Endothelial cell of umbilical vein (primary cell): ENCODE data around the gene POMP.

Experiments used
- CTCF ChIP-seq, 2 donors: IDR thresholded peaks; 1 replicate in 1 of 2; 2 replicates in 1 of 2; pipeline ENCODE4 v1.5.1; 2011; ENCODE audit warnings: low read length in 2 of 2, mild to moderate bottlenecking in 2 of 2, moderate library complexity in 2 of 2, control low read depth in 1 of 2, inconsistent platforms in 1 of 2, low read depth in 1 of 2; ENCODE audit not compliant: insufficient read depth in 1 of 2; ENCODE audit errors: extremely low read depth in 1 of 2
- EZH2 ChIP-seq: IDR thresholded peaks from 2 replicates; pipeline ENCODE4 v1.6.1; 2012; ENCODE audit warnings: borderline replicate concordance, low read depth, mild to moderate bottlenecking, moderate library complexity, low read length, inconsistent platforms; ENCODE audit not compliant: severe bottlenecking
- MAX ChIP-seq: IDR thresholded peaks from 2 replicates; pipeline ENCODE4 v1.6.1; 2011; ENCODE audit not compliant: insufficient read depth, insufficient read length
- MYC ChIP-seq: IDR thresholded peaks from one replicate; pipeline ENCODE4 v1.6.1; 2011; ENCODE audit warnings: mild to moderate bottlenecking, low read depth, low read length

DNA sequence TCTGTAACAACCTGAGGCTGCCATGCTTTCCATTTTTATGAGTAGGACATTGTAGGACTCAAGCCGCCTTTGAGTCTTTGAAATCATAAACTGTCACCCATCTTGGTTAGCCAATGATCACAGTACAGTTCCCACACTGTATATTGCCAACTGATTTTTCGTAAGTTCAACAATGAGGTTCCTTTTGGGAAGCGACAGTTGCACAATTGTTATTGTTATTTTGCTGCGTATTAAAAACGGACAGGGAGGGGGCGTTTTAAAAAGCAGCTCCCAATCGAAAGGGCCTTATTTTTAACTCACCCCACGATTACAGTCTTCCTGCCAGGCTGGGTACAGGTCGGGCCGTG lies 59.2 kb downstream of the POMP start:
- no peak for TF ChIP-seq CTCF (IDR thresholded peaks at IDR 0.05; ENCODE audit: extremely low read depth in 1 of 2, insufficient read depth in 1 of 2, low read depth in 1 of 2, low read length in 2 of 2)
- TF ChIP-seq MYC, result no peak
- TF ChIP-seq MAX, result no peak
- TF ChIP-seq EZH2, result no peak
